Left ventricle myocardium inferior (tissue), 1 donor: ENCODE data around the gene ABCF3. TPM values are rescaled to one million over a fixed set of nuclear protein-coding genes. Genes with fewer than 3 reads are reported as not detected.

ENCODE experiments used
- DNase-seq: peaks from one replicate; pipeline ENCODE4 v3.0.0-alpha.2; 2020
- H3K27ac ChIP-seq: fragments of 200-600 bp; replicated peaks from 2 replicates; pipeline ENCODE4 v1.8.0; 2021
- H3K27me3 ChIP-seq: fragments of 200-600 bp; 2 replicates; pipeline ENCODE4 v1.8.0; 2021; ENCODE audit warnings: low read depth
- H3K36me3 ChIP-seq: fragments of 200-600 bp; 2 replicates; pipeline ENCODE4 v1.8.0; 2021
- H3K4me1 ChIP-seq: fragments of 200-600 bp; 2 replicates; pipeline ENCODE4 v1.8.0; 2021
- H3K4me3 ChIP-seq: fragments of 200-600 bp; 2 replicates; pipeline ENCODE4 v1.8.0; 2021; ENCODE audit warnings: mild to moderate bottlenecking, moderate library complexity
- H3K9me3 ChIP-seq: fragments of 200-600 bp; replicated peaks from 2 replicates; pipeline ENCODE4 v1.8.0; 2021
- intact Hi-C: fragments of 100-400 bp; cut with micrococcal nuclease; formaldehyde crosslinking; loops from one replicate; pipeline ENCODE4 v1.11.0; 2022
- total RNA-seq: library from RNA; stranded (reverse); fragmentation: NEBNext Ultra II Directional; extraction: Animal tissue kit (Norgen Biotek cat#: 25700); gene quantifications from one replicate; pipeline ENCODE4 v1.2.1, GENCODE V29; 2021
- TF ChIP-seq, protein P1 (sequence below): fragments of 200-600 bp; IDR thresholded peaks from 2 replicates; pipeline ENCODE4 v1.8.0; 2021; ENCODE audit warnings: antibody characterized with exemption, mild to moderate bottlenecking, borderline replicate concordance
- donor health status: DM: no; HTN: yes; CAD: no; lungs with severe emphysema.

ABCF3 gene
- total RNA-seq, 1 donor from 2014 or later = 70.2 TPM

DNA sequence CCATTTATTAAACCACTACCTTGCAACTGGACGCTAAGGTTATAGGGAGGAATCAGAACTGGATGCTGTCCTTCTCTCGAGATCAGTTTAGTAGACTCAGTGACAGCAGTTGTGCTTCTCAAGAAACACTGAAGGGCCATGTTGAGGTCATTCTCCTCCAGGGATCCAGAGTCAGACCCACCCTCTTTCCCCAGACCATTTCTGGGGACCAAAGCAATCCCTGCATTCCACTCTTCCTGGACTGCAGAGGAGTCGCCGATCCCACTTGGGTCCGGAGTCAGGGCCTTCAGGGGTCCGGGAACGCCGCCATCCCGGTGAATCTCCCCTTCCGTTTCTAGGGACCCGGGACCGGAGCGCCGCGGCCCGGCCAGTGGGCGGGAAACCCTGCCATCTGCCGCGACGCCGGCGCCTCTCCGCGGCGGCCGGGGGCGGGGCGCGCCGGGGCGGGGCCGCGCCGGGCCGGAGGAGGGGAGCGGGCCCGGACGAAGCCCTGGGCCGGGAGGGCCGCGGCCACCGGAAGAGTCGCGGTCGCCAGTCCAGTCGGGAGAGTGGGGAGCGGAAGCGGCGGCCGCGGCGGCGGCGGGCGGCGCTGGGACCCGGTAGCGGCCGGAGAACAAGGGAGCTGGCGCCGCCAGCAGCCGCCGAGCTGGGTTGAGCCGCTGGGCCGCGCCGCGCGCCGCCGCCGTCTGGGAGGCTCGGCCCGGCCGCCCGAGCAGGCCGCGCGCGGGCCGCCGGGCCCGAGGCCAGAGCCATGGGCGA is 30.9 kb upstream of the ABCF3 start, which contains the start of gene DVL3:
Gene DVL3 (plus strand): TSS at position 493 of the 759 bp plus-strand sequence. CDS start 259 bp downstream, at position 752.
- H3K27me3 ChIP-seq = no peaks in the 10 kb centered on the region
- H3K36me3 ChIP-seq = no peaks in the 10 kb centered on the region
- H3K9me3 ChIP-seq = no peaks in the 10 kb centered on the region
- TF ChIP-seq, protein P1, sequence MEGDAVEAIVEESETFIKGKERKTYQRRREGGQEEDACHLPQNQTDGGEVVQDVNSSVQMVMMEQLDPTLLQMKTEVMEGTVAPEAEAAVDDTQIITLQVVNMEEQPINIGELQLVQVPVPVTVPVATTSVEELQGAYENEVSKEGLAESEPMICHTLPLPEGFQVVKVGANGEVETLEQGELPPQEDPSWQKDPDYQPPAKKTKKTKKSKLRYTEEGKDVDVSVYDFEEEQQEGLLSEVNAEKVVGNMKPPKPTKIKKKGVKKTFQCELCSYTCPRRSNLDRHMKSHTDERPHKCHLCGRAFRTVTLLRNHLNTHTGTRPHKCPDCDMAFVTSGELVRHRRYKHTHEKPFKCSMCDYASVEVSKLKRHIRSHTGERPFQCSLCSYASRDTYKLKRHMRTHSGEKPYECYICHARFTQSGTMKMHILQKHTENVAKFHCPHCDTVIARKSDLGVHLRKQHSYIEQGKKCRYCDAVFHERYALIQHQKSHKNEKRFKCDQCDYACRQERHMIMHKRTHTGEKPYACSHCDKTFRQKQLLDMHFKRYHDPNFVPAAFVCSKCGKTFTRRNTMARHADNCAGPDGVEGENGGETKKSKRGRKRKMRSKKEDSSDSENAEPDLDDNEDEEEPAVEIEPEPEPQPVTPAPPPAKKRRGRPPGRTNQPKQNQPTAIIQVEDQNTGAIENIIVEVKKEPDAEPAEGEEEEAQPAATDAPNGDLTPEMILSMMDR = no peak
- DNase-seq = peak; percentile 78
- intact Hi-C loops = no loop called here
- peaks cover 71% of the 10 kb centered on the region for H3K4me1 ChIP-seq
- peak within 1 kb of the TSS; percentile 99 for H3K4me3 ChIP-seq
- H3K27ac ChIP-seq = peak within 1 kb of the TSS; percentile 95

DNA sequence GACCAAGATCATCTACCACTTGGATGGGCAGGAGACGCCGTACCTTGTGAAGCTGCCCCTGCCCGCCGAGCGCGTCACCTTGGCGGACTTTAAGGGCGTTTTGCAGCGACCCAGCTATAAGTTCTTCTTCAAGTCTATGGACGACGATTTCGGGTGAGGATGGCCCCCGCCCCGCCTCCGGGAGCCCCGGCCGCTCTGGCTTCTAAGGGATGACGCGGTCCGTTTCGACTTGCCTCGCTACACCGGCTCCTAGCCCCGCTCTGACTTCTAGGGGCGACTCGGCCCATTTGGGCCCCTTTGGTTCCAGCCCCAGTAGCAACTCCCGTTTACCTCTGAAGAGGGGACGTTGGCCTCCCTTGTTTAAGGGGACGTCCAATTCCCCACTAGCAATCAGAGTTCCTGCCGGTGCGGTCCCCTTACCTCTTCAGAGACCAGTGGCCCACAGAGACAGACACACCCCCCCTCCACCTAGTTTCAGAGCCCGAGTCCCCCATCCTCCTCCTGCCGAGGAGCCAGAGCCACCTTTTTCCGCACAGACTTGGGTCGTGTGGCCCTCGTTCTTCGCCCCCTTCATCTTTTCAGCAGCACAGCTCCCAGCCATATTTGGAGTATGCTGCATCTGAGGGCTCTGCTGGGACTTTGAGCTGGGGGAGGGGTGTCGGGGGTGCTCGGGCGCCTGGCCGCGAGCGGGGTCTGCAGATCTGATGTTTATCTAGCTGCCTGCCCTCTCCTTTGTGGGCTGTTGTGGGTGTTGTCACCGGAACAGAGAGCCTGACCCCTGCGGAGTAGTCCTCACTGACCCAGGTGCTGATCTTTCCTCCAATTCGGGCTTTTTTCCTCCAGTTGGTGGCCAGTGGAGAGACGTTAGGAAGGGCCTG is 30.1 kb upstream of the ABCF3 start:
- Histone ChIP-seq H3K27me3 (no peaks in the 10 kb centered on the region), H3K4me3 (peak overlapping the region; percentile 99), H3K36me3 (no peaks in the 10 kb centered on the region), H3K9me3 (no peaks in the 10 kb centered on the region), H3K27ac (peak overlapping the region; percentile 95), H3K4me1 (peaks cover 79% of the 10 kb centered on the region)
- TF ChIP-seq, protein P1 = no peak
- intact Hi-C loops = no loop called here
- DNase-seq = no peak

DNA sequence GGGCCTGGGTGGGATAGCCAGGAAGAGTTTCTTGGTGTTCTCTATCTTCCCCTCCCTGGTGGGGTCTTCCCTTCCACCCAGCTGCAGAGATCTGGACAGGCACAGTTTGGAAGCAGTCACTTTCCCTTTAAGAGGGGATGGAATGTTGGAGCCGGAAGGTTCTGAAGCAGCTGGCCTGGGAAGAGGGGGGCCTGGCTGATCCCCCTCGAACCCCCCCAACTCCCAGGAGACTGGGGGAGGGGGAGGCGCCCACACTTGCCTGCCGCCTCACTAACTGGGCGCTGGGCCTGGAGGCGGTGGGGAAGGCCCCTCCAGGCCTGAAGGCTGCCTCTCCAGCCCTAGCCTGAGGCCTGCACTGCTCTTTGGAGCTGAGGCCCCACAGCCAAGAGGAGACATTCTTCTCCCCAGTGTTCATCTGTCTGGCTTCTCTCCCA is 29.5 kb upstream of the ABCF3 start:
- H3K4me1 ChIP-seq = peaks cover 85% of the 10 kb centered on the region
- H3K36me3 ChIP-seq = no peaks in the 10 kb centered on the region
- H3K9me3 ChIP-seq = no peaks in the 10 kb centered on the region
- TF ChIP-seq, protein P1 = no peak
- intact Hi-C loops = no loop called here
- DNase-seq = peak; percentile 75
- no peaks in the 10 kb centered on the region for H3K27me3 ChIP-seq
- H3K4me3 ChIP-seq = peak overlapping the region; percentile 99
- peak overlapping the region; percentile 95 for H3K27ac ChIP-seq

DNA sequence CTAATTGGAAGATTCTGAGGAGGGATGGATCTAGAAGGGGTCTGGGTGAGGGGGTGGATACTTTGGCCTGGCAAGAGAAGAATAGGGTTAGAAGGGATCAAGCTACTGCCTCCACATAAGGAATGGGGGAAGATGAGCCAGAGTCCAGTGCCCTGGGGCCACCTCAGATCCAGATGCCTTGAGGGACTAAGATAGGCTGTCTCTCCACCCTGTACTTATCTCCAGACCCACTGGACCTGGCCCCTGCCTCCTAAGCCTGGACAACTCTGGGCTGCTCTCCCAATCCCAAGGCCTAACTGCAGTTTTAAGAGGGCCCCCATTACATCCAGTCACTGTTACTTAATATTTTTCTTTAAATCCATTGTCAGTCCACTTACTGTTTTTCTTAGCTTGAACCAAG is 28.8 kb upstream of the ABCF3 start:
- peak overlapping the region; percentile 95 for H3K27ac ChIP-seq
- no peaks in the 10 kb centered on the region for H3K27me3 ChIP-seq
- no peaks in the 10 kb centered on the region for H3K36me3 ChIP-seq
- H3K4me3 ChIP-seq = peak overlapping the region; percentile 99
- H3K9me3 ChIP-seq = no peaks in the 10 kb centered on the region
- TF ChIP-seq, protein P1 = no peak
- intact Hi-C loops = no loop called here
- no peak for DNase-seq
- peaks cover 92% of the 10 kb centered on the region for H3K4me1 ChIP-seq

DNA sequence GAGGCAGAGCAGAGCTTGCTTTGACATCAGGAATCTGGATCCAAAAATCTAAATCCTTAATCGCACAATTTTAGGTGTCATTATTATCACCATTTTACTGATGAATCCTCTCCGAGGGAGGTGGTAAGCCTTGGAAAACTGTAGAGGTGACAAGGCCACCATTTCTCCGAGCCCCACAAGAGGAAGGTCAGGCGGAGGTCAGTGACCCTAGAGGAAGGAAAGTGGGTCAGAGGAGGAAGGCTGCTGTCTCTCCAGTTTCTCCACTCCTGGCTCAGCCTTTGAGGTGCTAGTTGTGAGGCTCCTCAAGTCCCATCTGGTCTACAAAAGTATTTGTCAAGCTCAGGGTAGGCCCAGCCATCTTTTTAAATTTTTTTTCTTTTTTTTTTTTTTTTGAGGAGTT is 27.6 kb upstream of the ABCF3 start:
- TF ChIP-seq, protein P1 = no peak
- peaks cover 2% of the 10 kb centered on the region for H3K36me3 ChIP-seq
- no peak for DNase-seq
- H3K9me3 ChIP-seq = no peaks in the 10 kb centered on the region
- peak overlapping the region; percentile 99 for H3K4me3 ChIP-seq
- H3K27me3 ChIP-seq = no peaks in the 10 kb centered on the region
- H3K27ac ChIP-seq = peak overlapping the region; percentile 95
- H3K4me1 ChIP-seq = peaks cover 96% of the 10 kb centered on the region
- intact Hi-C loops = no loop called here
